Measurements from ENCODE around the gene ELMO3.
A peak's percentile ranks its signal among the peaks of the same experiment; 100 is the strongest.

ELMO3 gene

GRCh38 chr16:67169011-67169451, 29.9 kb upstream of the ELMO3 start:
- Histone ChIP-seq H3K4me2 (peak overlapping the region; percentile 91; the same call in 1 of the 2 replicates), H3K4me3 (IDR thresholded peaks at IDR 0.05; ENCODE audit: insufficient read depth, low read depth, low read length) (no peak overlapping the region), H3K9ac (no peak overlapping the region; the same call in 1 of the 2 replicates), H3K79me2 (ENCODE audit: insufficient read depth, low read depth) (no peaks in the 10 kb centered on the region), H3K4me1 (ENCODE audit: low read depth, poor library complexity, severe bottlenecking) (peaks cover 80% of the 10 kb centered on the region), H4K20me1 (ENCODE audit: insufficient read depth) (no peaks in the 10 kb centered on the region), H3K36me3 (ENCODE audit: insufficient read depth) (no peaks in the 10 kb centered on the region), H3K27ac (no peak overlapping the region), H2AFZ (ENCODE audit: low read depth) (no peak overlapping the region), H3K27me3 (ENCODE audit: insufficient read depth, low read depth) (no peaks in the 10 kb centered on the region)
- TF ChIP-seq, protein P1, sequence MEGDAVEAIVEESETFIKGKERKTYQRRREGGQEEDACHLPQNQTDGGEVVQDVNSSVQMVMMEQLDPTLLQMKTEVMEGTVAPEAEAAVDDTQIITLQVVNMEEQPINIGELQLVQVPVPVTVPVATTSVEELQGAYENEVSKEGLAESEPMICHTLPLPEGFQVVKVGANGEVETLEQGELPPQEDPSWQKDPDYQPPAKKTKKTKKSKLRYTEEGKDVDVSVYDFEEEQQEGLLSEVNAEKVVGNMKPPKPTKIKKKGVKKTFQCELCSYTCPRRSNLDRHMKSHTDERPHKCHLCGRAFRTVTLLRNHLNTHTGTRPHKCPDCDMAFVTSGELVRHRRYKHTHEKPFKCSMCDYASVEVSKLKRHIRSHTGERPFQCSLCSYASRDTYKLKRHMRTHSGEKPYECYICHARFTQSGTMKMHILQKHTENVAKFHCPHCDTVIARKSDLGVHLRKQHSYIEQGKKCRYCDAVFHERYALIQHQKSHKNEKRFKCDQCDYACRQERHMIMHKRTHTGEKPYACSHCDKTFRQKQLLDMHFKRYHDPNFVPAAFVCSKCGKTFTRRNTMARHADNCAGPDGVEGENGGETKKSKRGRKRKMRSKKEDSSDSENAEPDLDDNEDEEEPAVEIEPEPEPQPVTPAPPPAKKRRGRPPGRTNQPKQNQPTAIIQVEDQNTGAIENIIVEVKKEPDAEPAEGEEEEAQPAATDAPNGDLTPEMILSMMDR (conservative IDR thresholded peaks at IDR 0.05; ENCODE audit: low read depth, low read length), result no peak

GRCh38 chr16:67169642-67170167, 29.2 kb upstream of the ELMO3 start:
- no peaks in the 10 kb centered on the region for H3K79me2 ChIP-seq (ENCODE audit: insufficient read depth, low read depth)
- H3K4me3 ChIP-seq (IDR thresholded peaks at IDR 0.05; ENCODE audit: insufficient read depth, low read depth, low read length), result no peak overlapping the region
- H4K20me1 ChIP-seq (ENCODE audit: insufficient read depth), result no peaks in the 10 kb centered on the region
- H3K9ac ChIP-seq, result peak overlapping the region; percentile 67
- peak overlapping the region; percentile 78 for H3K27ac ChIP-seq
- H3K4me1 ChIP-seq (ENCODE audit: low read depth, poor library complexity, severe bottlenecking), result peaks cover 81% of the 10 kb centered on the region
- H2AFZ ChIP-seq (ENCODE audit: low read depth), result peak overlapping the region; percentile 84
- no peaks in the 10 kb centered on the region for H3K27me3 ChIP-seq (ENCODE audit: insufficient read depth, low read depth)
- no peaks in the 10 kb centered on the region for H3K36me3 ChIP-seq (ENCODE audit: insufficient read depth)
- TF ChIP-seq, protein P1 (conservative IDR thresholded peaks at IDR 0.05; ENCODE audit: low read depth, low read length), result peak; percentile 67
- peak overlapping the region; percentile 91 for H3K4me2 ChIP-seq

GRCh38 chr16:67170168-67170948, 28.6 kb upstream of the ELMO3 start, which contains the start of gene NOL3:
Gene NOL3 (plus strand): TSS chr16:67170538.
- Histone ChIP-seq H3K4me1 (ENCODE audit: low read depth, poor library complexity, severe bottlenecking) (peaks cover 81% of the 10 kb centered on the region), H3K36me3 (ENCODE audit: insufficient read depth) (no peaks in the 10 kb centered on the region), H4K20me1 (ENCODE audit: insufficient read depth) (no peaks in the 10 kb centered on the region), H3K9ac (peak within 1 kb of the TSS; percentile 67), H3K27ac (peak within 1 kb of the TSS; percentile 78), H3K4me2 (peak within 1 kb of the TSS; percentile 91), H3K79me2 (ENCODE audit: insufficient read depth, low read depth) (no peaks in the 10 kb centered on the region), H3K27me3 (ENCODE audit: insufficient read depth, low read depth) (no peaks in the 10 kb centered on the region), H2AFZ (ENCODE audit: low read depth) (peak within 1 kb of the TSS; percentile 84), H3K4me3 (IDR thresholded peaks at IDR 0.05; ENCODE audit: insufficient read depth, low read depth, low read length) (no peak within 1 kb of the TSS)
- TF ChIP-seq, protein P1 (conservative IDR thresholded peaks at IDR 0.05; ENCODE audit: low read depth, low read length), result no peak

GRCh38 chr16:67170949-67171649, 27.8 kb upstream of the ELMO3 start:
- Histone ChIP-seq H3K9ac (peak overlapping the region; percentile 67), H3K4me2 (peak overlapping the region; percentile 81), H3K4me3 (IDR thresholded peaks at IDR 0.05; ENCODE audit: insufficient read depth, low read depth, low read length) (no peak overlapping the region), H2AFZ (ENCODE audit: low read depth) (peak overlapping the region; percentile 24; the same call in 1 of the 2 replicates), H3K36me3 (ENCODE audit: insufficient read depth) (no peaks in the 10 kb centered on the region), H3K4me1 (ENCODE audit: low read depth, poor library complexity, severe bottlenecking) (peaks cover 83% of the 10 kb centered on the region), H3K27me3 (ENCODE audit: insufficient read depth, low read depth) (no peaks in the 10 kb centered on the region), H3K79me2 (ENCODE audit: insufficient read depth, low read depth) (no peaks in the 10 kb centered on the region), H4K20me1 (ENCODE audit: insufficient read depth) (no peaks in the 10 kb centered on the region), H3K27ac (peak overlapping the region; percentile 78)
- TF ChIP-seq, protein P1 (conservative IDR thresholded peaks at IDR 0.05; ENCODE audit: low read depth, low read length), result no peak
